Right lung (tissue), 5 donors: ENCODE data around the gene MLEC. TPM values are rescaled to one million over a fixed set of nuclear protein-coding genes. Genes with fewer than 3 reads are reported as not detected.
A peak's percentile ranks its signal among the peaks of the same experiment; 100 is the strongest.
"Not testable (repeated sequence)": the region's sequence is repeated elsewhere in the genome, so short reads cannot be mapped to it uniquely, and the experiment has no call there.

Experiments used
- DNase-seq, 2 donors: peaks; one replicate each; pipeline ENCODE4 v3.0.0-alpha.2; 2013
- polyA plus RNA-seq, 5 donors: library from polyadenylated mRNA; unstranded; fragments of 120-200 nt; gene quantifications; one replicate each; pipeline versions ENCODE4 v1.2.1 to v1.2.3, GENCODE V29; 2013; ENCODE audit warnings: inconsistent platforms in 1 of 5, low replicate concordance in 1 of 5; ENCODE audit not compliant: insufficient read length in 5 of 5, insufficient read depth in 1 of 5

MLEC gene
- polyA plus RNA-seq, 5 donors = 159 to 195 (median 168) TPM

- no peak for DNase-seq
Observed at GRCh38 chr12:120659151-120659525, 27.8 kb upstream of the MLEC start.

- DNase-seq = no peak
Observed at GRCh38 chr12:120661432-120661831, 25.5 kb upstream of the MLEC start.

DNA sequence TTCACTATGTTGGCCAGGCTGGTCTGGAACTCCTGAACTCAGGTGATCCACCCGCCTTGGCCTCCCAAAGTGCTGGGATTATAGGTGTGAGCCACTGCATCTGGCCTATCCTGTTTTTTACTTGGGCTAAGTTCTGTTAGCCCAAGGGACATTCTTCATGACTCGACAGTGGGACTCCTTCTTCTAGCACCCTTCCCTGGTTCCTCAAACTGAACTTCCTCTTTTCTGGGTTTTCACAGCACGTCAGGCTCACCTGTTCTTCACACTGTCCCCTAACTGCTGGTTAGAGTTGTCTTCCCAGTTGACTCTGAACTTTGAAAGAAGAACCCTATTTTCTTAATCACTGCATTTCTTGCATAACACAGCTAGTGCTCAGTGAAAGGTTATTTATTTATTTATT lies 24.1 kb upstream of the MLEC start:
- no peak for DNase-seq

- no peak for DNase-seq
Observed at GRCh38 chr12:120663741-120664140, 23.2 kb upstream of the MLEC start.

GRCh38 chr12:120666571-120667390 lies 20.2 kb upstream of the MLEC start:
- DNase-seq = no peak

- DNase-seq = no peak
Observed at GRCh38 chr12:120668091-120668867, 18.7 kb upstream of the MLEC start.

- DNase-seq = no peak
Observed at GRCh38 chr12:120668868-120669840, 17.8 kb upstream of the MLEC start.

GRCh38 chr12:120670237-120670636 lies 16.7 kb upstream of the MLEC start:
- not testable (repeated sequence) for DNase-seq

DNA sequence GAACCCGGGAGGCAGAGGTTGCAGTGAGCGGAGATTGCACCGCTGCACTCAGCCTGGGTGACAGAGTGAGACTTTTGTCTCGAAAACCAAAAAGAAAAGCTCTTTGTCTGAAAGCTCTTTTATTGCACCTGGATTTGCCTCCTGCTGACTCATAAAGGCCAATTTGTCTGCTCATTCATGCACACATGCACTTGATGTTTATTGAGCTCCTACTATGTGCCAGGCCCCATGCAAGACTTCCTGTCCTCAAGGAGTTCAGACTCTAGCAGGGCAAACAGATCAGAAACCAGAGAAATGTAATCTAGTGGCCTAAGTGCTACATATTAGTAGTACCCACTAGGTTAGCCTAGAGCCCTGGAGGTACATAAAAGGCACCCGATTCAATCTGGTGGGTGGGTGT lies 16.3 kb upstream of the MLEC start:
- no peak for DNase-seq

DNA sequence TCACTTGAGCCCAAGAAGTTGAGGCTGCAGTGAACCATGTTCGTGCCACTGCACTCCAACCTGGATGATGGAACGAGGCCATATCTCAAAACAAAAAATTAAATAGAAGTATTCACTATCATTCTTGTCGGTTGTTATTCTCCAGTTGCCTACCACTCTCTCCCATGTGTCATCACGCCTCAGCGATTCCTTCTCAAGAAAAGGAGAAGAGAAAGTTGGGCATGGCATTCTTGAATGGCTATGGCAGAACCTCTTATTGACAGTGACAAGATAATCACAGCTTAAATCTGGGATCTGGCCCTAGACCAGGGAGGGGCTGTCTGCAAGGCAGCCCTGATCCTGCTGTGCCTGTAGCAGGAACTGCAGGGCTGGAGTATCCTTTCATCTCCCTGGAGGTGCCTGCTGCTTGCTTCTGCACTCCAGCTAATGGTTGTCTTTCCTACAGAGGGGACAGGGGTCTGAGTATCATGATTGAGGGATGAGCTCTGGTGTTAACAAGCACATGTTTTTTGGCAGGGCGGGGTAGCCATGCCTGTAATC lies 12.8 kb upstream of the MLEC start:
- no peak for DNase-seq

GRCh38 chr12:120677765-120678473 lies 9.0 kb upstream of the MLEC start:
- DNase-seq = no peak

GRCh38 chr12:120678572-120678971 lies 8.4 kb upstream of the MLEC start:
- DNase-seq = no peak

DNA sequence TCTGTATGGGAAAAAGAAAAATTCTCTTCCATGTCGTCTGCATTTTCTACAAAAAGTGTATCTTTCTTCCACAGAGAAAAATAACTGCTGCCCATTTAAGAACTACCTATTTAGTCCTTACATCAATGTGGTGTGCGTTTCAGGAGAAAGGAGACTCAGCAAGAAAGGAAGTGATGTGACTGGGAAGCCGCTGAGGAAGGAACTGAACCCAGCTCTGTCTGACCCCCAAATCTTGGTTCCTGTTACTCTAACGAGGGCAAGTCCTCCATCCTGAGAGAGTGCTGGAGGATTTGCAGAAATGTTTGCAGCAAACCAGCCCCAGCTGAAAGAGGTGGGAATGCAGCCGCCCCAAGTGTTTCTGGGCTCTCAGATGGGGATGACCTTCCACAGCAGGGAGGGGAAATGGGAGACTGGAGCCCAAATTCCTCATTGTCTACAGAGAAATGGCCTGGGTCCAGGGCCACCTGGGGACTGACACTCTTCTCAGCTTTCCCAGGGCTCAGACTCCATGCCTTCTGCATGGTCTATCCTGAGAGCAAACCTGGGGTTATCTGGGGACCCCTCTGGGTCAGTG lies 6.7 kb upstream of the MLEC start:
- DNase-seq = no peak

- no peak for DNase-seq
Observed at GRCh38 chr12:120684523-120684932, 2.4 kb upstream of the MLEC start.

- no peak for DNase-seq
Observed at GRCh38 chr12:120685522-120685921, 1.4 kb upstream of the MLEC start.

DNA sequence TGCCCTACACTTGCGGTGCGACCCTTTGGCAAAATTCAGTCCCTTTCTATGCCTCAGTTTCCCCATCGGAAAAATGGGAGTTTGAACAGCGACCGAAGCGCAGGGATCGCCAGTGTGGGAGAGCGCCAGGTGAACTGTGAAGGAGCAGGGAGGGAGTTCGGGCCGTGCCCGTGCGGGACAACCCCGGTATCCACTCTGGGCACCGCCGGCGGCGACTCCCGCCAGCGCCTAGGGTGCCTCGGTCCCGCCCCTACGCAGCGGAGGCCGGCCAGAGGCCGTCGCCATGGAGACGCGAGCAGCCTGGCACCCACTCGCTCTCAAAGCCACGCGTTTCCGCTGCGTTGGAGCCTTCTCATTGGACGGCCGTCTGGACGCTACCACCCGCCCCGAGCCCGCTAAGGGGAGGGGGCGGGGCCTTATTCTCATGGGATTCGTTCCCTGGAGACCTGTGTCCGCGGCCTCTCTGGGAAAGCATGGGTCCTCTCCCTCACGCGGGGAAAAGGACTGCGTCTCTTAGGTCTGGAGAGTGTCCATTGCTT lies 729 bp upstream of the MLEC start:
- peak; percentile 98 for DNase-seq

DNA sequence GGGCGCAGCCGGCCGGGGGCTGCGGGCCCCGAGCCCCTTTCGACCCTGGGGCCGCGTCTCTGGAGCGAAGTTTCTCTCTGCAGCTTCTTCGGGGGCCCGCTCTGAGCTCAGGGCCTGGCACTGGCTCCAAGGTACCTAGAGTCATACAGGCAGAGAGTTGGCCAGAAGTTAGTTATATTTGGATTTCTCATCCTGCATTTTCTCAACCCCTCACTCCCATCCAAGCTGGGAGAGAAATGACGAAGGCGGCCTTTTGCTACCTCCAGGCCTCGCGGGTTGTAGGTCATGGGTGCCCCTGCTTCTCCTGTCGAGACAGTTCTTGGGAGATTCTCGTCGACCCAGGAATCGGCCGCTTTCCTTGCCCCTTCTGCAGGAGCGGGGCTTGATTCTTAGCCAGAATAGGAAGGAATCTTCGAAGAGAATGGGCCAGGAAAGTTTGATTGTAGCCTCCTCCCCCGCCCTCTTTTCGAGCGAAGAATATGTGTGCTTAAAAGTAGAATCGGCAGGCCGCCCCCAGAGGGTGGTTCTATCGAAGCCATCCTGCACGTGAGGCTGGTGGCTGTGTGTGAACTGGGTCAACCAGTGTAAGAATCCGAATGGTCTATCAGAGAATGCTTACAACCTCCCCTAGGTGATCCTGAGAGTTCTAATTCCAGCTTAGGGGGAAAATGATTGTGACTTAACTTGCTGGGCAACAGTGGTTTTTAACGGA lies 785 bp downstream of the MLEC start:
- no peak for DNase-seq

DNA sequence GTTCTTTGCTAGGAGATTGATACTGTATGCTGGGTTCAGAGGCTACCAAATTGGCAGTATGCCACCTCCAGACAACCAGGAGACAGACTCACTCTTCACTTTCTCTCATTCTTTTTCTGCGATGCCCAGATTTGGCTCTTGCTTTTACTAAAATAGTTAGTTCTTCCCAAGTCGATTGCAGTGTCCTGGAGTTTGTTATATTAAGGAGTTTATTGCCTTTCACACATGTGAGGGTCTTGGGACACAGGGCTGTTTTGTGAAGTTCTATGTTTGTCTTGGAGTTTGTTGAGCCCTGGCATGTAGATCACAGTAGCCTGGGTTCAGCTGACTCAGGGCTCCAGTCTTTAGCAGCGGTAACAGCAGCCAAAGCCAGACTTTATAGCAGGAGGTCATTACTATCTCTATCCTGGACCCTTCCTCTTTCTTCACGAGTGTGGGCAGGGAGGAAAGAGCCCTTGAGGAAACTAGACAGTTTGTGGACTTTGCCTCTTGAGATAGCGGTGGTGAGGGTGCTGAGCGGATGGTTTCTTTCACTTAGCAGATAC lies 1.6 kb downstream of the MLEC start:
- DNase-seq = no peak

DNA sequence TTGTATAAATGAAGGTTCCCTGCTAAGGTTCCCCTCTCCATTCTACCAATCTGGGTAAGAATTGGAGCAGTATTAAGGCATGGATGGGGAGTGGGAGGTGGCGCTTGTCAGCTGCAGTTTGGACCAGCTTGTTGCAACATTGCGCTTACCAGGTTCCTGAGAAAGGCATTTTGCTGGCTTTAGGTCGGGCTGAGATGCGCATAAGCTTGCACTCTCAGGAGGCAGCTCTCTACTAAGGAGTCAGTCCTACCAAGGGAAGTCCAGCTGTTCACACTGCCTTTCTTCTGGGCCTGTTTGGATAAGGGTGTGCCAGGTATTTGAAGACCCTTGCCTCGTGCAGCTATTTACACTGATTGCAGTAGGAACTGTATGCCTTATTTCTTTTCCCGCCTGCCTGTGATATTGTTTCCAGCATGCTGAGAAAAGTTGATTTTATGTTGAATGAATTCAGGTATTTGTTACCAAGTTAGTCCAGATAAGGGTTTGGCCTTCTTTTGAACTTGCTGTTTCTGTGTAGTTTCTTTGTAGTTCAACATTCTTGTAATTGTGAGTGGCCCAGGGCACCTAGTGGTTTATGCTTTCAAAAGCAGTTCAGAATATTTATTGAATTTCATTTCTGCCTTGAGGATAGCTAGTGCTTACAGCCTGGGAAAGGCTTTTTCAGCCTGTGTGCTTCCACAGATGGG lies 2.6 kb downstream of the MLEC start:
- DNase-seq = no peak
